Measurements from ENCODE around the gene LCORL.
A peak's percentile ranks its signal among the peaks of the same experiment; 100 is the strongest.
"Not testable (repeated sequence)": the region's sequence is repeated elsewhere in the genome, so short reads cannot be mapped to it uniquely, and the experiment has no call there.

The LCORL gene

GRCh38 chr4:18039113-18039512 is 17.6 kb upstream of the LCORL start:
- in situ Hi-C loops (cut with HindIII; ENCODE audit: low pct_unique_long_range_greater_than_20kb, low sequenced_read_pairs) = no loop called here
- no peak for DNase-seq (ENCODE audit: low read depth in 1 of 2, low spot score in 1 of 2)
- TF ChIP-seq JUND (IDR thresholded peaks at IDR 0.05; ENCODE audit: low read depth) = no peak

- in situ Hi-C loops (cut with HindIII; ENCODE audit: low pct_unique_long_range_greater_than_20kb, low sequenced_read_pairs); DNase-seq (ENCODE audit: low read depth in 1 of 2, low spot score in 1 of 2): not testable (repeated sequence)
Measured at GRCh38 chr4:18036369-18036768, 14.8 kb upstream of the LCORL start.

- no peak for DNase-seq (ENCODE audit: low read depth in 1 of 2, low spot score in 1 of 2)
- TF ChIP-seq JUND (IDR thresholded peaks at IDR 0.05; ENCODE audit: low read depth) = no peak
- in situ Hi-C loops (cut with HindIII; ENCODE audit: low pct_unique_long_range_greater_than_20kb, low sequenced_read_pairs) = no loop called here
Measured at GRCh38 chr4:18034099-18034498, 12.5 kb upstream of the LCORL start.

GRCh38 chr4:18033111-18034085 is 11.8 kb upstream of the LCORL start:
- in situ Hi-C loops (cut with HindIII; ENCODE audit: low pct_unique_long_range_greater_than_20kb, low sequenced_read_pairs) = no loop called here
- no peak for DNase-seq (ENCODE audit: low read depth in 1 of 2, low spot score in 1 of 2)
- no peak for TF ChIP-seq JUND (IDR thresholded peaks at IDR 0.05; ENCODE audit: low read depth)

GRCh38 chr4:18025288-18025687 is 3.7 kb upstream of the LCORL start:
- no peak for TF ChIP-seq JUND (IDR thresholded peaks at IDR 0.05; ENCODE audit: low read depth)
- in situ Hi-C loops (cut with HindIII; ENCODE audit: low pct_unique_long_range_greater_than_20kb, low sequenced_read_pairs) = no loop called here
- no peak for DNase-seq (ENCODE audit: low read depth in 1 of 2, low spot score in 1 of 2)

- no peak for TF ChIP-seq JUND (IDR thresholded peaks at IDR 0.05; ENCODE audit: low read depth)
- peak in 1 of 2 experiments; percentile 1 for DNase-seq (ENCODE audit: low read depth in 1 of 2, low spot score in 1 of 2)
- in situ Hi-C loops (cut with HindIII; ENCODE audit: low pct_unique_long_range_greater_than_20kb, low sequenced_read_pairs) = no loop called here
Measured at GRCh38 chr4:18022572-18023050, 1.1 kb upstream of the LCORL start.

GRCh38 chr4:18021470-18021719 is 160 bp downstream of the LCORL start:
- DNase-seq (ENCODE audit: low read depth in 1 of 2, low spot score in 1 of 2) = peak in 1 of 2 experiments; percentile 20
- no peak for TF ChIP-seq JUND (IDR thresholded peaks at IDR 0.05; ENCODE audit: low read depth)
- in situ Hi-C loops (cut with HindIII; ENCODE audit: low pct_unique_long_range_greater_than_20kb, low sequenced_read_pairs) = no loop called here

- in situ Hi-C loops (cut with HindIII; ENCODE audit: low pct_unique_long_range_greater_than_20kb, low sequenced_read_pairs) = no loop called here
- no peak for TF ChIP-seq JUND (IDR thresholded peaks at IDR 0.05; ENCODE audit: low read depth)
- peak; percentile 18 to 76 for DNase-seq (ENCODE audit: low read depth in 1 of 2, low spot score in 1 of 2)
Measured at GRCh38 chr4:18020671-18021469, 685 bp downstream of the LCORL start.

- peak; percentile 3 to 8 for DNase-seq (ENCODE audit: low read depth in 1 of 2, low spot score in 1 of 2)
- TF ChIP-seq JUND (IDR thresholded peaks at IDR 0.05; ENCODE audit: low read depth) = no peak
- in situ Hi-C loops (cut with HindIII; ENCODE audit: low pct_unique_long_range_greater_than_20kb, low sequenced_read_pairs) = no loop called here
Measured at GRCh38 chr4:18020145-18020670, 1.3 kb downstream of the LCORL start.

GRCh38 chr4:18014269-18014668 is 7.3 kb downstream of the LCORL start:
- in situ Hi-C loops (cut with HindIII; ENCODE audit: low pct_unique_long_range_greater_than_20kb, low sequenced_read_pairs) = no loop called here
- no peak for DNase-seq (ENCODE audit: low read depth in 1 of 2, low spot score in 1 of 2)
- no peak for TF ChIP-seq JUND (IDR thresholded peaks at IDR 0.05; ENCODE audit: low read depth)

- no peak for DNase-seq (ENCODE audit: low read depth in 1 of 2, low spot score in 1 of 2)
- no peak for TF ChIP-seq JUND (IDR thresholded peaks at IDR 0.05; ENCODE audit: low read depth)
- in situ Hi-C loops (cut with HindIII; ENCODE audit: low pct_unique_long_range_greater_than_20kb, low sequenced_read_pairs) = no loop called here
Measured at GRCh38 chr4:18012807-18013462, 8.6 kb downstream of the LCORL start.

GRCh38 chr4:18012134-18012806 is 9.3 kb downstream of the LCORL start:
- in situ Hi-C loops (cut with HindIII; ENCODE audit: low pct_unique_long_range_greater_than_20kb, low sequenced_read_pairs) = no loop called here
- DNase-seq (ENCODE audit: low read depth in 1 of 2, low spot score in 1 of 2) = no peak
- no peak for TF ChIP-seq JUND (IDR thresholded peaks at IDR 0.05; ENCODE audit: low read depth)

All from T47D (cell line).